IPS DF 4.7 (cell line): Measurements from ENCODE around the gene TCAF1.
"Not testable (repeated sequence)": the region's sequence is repeated elsewhere in the genome, so short reads cannot be mapped to it uniquely, and the experiment has no call there.

ENCODE experiments used
- DNase-seq: peaks from one replicate; pipeline ENCODE4 v3.0.0-alpha.2; 2013; ENCODE audit warnings: low spot score; ENCODE audit errors: extremely low read depth

The TCAF1 gene

DNA sequence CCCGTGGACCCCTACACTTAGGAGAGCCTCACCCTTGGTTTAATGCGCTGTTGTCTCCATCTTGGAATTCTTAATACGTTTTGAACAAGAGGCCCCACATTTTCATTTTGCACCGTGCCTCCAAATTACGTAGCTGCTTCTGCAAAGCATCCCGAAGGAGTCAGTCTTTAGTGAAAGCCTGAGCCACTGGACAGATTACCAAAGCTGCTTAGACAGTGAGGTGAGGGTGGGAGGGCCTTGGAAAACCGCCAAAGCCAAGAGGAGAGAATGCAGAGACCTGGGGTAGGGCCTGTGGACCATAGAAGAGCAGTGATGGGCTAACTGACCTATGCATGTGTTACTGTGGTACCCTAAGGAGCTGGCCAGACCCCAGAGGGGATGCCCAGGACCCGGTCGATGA is 4.2 kb upstream of the TCAF1 start:
- DNase-seq: no peak

DNA sequence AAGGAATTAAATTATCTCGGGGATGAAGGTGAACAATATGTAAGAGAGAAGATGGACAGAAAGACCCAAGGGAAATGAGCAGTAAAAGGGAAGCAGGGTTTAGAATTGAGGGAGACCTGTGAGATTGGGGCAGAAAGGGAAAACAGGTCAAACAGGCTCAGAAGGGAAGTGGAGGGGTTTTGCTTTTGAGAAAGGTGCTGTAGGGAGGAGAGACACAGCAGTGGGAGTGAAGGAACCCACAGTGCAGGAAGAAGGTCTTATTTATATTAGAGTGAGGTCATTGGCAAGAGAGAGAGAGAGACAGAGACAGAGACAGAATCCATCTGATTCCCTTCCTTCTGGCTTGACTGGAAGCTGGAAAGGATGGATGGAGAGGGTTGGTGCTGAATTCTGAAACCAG is 3.5 kb upstream of the TCAF1 start:
- no peak for DNase-seq

DNA sequence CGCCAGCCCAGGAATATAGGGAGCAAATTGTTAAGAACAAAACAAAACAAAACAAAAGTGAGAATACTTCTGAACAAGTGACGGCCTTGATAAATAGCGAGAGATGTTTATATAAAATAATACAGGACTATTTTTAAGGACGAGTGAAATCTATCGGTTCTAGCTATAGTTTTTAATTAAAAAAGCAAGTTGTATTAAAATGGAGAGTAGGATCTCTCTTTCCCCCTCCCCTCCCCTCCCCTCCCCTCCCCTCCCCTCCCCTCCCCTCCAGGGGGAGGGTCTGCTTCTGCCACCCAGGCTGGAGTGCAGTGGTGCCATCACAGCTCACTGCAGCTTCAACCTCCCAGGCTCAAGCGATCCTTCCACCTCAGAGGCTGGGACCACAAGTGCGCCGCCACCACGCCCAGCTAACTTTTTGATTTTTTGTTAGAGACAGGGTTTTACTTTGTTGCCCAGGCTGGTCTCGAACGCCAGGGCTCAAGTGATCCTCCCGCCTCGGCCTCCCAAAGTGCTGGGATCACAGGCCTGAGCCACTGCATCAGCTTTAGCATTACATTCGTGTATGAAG is 440 bp upstream of the TCAF1 start:
- no peak for DNase-seq

DNA sequence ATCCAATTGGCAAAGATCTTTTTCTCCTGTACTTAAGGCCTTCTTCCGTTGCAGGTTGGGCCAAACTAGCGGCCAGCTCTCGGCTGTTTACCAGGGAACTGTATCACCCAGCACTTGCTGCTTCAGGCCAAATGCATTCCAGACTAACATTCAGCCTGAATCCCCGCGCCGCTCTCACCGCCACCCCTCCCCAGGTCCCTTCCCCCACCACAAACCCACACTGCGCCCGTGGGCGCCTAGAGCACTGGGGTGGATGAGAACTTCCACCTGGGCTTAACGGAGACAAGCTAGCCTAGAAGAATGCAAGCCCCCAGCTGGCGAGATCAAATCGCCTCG is 676 bp downstream of the TCAF1 start:
- no peak for DNase-seq

DNA sequence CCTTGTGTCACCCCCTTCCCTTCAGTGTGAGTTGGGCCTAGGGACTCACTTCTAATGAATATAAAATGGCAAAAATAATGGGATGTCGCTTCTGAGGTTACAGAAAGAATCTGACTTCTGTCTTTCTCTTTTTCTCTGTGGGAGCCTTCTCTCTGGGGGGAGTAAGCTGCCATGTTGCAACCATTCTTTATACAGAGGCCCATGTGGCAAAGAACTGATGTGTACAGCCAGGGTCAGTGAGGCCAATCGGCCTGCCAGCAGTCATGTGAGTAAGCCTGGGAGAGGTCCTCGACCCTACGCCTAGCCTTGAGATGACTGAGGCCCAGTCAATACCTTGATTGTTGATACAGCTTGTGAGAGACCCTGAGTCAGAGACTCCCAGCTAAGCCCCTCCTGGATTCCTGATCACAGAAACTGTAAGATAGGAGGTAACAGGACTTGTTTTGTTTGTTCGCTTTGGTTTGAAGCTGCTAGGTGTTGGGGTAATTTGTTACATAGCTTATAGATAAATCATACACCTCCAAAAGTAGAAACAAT is 1.7 kb downstream of the TCAF1 start:
- no peak for DNase-seq

DNA sequence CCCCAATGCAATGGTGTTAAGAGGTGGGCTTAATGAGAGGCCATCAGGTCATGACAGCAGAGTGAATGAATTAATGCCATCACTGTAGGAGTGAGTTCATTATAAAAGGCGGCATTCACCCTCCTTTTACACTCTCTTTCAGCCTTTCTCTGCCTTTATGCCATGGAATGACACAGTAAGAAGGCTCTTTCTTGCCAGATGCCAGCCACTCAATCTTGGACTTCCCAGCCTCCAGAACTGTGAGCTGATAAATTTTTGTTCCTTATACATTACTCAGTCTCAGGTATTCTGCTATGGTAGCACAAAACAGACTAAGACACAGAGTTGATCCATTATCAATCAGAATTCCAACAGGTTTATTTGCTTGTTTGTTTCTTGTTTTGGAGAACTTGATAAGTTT is 3.2 kb downstream of the TCAF1 start:
- no peak for DNase-seq

DNA sequence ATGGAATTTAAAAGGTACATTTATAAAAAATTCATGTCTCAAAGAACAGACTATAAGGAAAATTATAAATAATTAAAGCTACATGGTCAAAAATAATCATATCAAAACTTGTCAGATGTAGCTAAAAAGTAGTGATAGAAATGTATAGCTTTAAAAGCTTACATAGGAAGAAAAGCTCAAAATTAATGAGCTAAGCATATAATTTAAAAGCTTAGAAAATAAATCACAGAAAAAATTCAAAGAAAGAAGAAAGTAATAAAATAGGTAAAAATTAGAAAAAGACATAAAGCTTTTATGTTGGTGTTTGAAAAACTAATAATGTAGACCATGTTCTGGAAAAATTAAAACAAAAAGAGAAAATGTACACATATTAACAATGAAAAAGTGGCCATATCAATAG is 5.3 kb downstream of the TCAF1 start:
- DNase-seq: no peak

DNA sequence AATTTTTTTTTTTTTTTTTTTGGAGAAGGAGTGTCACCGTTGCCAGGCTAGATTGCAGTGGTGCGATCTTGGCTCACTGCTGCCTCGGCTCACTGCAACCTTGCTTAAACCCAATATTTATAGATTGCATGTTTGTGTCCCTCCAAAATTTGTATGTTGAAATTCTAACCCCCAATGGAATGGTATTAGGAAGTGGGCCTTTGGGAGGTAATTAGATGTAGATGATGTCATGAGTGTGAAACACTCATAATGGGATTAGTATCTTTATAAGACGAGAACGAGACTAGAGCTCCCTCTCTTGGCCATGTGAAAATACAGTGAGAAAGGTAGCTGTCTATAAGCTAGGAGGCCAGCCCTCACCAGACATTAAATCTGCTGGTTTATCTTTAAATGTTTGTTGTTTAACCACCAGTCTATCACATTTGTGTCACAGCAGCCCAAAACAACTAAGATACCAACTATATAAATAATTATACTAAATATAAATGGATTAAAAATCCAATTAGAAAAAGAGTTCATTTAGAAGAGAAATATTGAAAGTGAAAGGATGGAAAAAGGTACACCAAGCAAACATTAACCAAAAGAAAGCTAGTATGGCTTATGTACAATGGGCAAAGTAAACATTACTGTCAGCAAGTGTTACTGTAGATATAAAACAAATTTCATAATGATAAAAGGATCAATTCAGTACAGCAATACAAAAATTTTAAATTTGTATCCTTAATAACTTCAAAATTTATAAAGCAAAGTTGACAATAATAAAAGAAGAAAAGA is 9.3 kb downstream of the TCAF1 start:
- no peak for DNase-seq

DNA sequence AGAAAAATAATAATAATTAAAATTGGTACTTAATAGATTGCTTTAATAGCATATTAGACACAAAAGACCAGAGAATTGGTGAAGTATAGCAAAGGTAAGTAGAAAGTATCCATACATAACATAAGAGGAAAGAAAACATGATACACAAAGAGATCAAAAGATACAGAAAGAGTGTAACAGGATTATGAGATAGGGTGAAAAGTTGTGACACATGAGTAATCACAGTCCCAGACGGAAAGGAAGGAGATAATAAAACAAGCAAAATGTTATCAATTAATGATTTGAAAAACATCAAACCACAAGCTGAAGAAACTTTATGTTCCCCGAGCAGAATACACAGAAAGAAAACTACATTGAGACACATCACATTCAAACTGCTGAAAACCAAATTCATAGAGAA is 10.5 kb downstream of the TCAF1 start:
- DNase-seq: no peak

DNA sequence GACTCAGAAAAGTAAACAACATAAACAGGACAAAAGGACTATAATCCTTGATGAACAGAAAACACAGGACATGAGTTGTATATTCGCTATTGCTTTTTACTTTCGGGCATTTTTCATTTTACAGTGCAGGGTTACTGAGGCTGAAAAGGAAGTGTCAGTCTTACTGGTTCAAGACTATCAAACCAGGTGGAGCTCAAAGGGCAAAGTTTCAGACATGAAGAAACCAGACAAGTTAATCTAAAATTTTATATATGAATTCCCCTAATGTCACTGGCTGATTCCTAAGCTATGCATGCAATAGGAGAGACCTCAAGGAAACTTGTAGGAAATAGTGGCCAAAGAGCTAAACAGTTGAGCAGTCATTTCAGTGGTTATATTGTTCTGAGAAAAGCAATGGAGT is 11.4 kb downstream of the TCAF1 start:
- DNase-seq: no peak

DNA sequence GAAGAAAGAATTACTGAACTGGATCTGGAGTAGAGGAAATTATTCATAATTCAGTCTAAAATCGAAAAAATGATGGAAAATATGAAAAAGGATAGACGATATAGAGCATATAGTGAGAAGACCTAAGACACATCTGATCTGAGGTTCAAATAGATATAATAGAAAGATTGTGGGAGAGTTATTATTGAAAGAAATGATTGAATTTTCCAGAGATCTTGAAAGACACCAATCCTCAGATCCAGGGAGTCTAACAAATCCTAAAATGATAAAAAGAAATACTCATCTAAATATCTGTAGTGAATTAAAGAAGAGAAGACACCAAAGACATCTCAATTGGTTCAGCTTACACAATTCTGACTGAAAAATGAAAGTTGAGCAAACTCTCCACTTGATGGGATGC is 12.9 kb downstream of the TCAF1 start:
- DNase-seq: no peak

DNA sequence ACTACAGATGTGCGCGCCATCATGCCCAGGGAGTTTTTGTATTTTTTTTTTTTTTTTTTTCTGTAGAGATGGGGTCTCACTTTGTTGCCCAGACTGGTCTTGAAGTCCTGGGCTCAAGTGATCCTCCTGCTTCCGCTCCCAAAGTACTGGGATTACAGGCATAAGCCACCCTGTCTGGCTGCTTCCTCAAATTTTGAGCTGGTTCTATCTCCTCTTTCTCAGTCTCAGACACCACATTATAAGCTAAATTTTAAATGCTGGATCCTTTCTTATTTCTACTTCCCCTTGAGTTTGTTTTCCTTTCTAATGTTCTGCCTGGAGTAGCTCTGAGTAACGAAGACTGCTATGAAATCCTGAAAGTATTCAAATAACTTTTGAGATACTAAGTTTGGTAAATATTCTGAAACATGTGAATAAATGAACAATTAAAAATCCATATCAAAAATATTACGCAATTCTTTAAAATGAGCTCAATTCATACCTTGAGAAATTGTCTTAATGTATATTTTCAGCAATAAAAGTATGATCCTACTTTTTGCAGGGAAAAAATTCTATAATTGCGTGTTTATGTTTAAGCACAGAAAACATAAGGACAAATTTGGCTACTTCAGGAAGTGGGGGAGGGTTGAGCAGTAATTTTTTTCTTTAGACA is 15.0 kb downstream of the TCAF1 start:
- DNase-seq: no peak

DNA sequence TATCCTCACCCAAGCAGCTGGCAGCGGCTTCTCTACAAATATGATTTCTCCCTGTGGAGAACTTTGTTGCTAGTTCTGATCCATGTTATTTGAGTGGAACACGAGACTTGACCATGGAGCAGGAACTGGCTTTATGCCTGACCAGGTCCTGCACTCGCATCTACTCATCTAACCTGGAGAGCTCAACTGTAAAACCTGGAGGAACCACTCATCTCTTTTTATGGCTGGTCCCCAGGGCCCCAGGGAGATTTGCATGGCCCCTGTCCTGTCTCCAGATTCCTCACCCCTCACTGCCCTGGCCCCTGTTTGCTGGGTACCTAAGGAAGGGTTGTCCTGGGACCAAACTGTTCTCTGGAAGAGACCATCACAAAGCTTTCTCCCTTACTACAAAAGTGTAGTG is 16.0 kb downstream of the TCAF1 start:
- DNase-seq: no peak

DNA sequence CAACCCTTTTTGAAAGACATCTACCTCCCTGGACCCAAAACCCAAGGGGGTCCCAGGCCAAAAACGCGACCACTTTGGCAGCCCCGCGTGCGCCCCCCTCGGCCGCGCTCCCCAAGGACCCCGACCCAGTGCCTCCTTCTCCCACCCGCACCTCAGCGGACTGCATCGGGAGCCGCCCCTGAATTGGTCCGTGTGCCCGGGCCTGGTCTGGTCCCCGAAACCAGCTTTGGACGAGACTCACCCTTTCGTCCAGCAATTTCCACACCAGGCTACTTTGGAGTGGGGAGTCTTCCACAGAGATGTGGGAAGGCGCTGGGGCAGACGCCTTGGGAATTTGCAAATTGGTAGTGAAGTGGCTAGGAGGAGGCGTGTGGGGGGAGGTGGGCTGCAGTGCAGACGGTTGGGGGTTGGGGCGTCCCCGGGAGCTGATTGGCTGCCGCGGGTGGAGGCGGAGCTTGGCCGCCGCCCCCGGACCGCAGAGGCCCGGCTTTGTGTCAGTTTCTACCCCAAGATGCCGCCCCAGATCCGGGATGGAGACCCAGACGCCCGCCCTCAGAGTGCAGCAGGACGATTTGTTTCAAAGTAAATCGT is 16.9 kb downstream of the TCAF1 start:
- DNase-seq: no peak

DNA sequence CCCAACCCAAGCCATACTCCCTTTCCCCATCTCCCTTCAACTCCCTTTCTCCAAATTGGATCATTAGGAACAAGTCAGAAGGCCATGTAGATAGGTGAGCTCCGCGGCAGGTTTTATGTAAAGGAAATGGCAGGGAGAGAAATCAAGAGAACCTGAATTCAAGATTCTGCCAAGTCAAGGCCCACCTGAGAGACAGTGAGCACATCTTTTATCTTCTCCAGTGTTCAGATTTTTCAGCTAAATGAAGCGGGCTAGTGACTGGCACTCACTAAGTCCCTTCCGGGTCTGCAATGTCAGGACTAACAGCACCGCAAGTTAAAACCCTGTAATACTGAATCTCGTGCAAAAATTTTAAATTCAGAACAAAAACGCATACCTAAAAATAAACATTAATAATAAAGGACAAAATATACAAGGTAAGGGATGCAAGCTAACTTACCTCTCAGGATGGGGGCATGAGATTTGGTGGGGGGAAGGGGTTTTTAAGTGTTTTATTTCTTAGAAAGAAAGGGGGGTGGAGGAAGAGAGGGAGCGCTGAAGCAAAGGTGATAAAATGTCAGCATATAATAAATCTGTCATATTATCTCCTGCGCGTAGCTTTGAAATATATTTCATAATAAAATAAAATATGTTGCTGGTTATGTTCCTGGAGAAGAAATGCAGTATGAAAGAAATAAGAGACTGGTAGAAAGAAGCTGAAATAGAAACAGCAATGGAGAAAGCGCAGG is 17.6 kb downstream of the TCAF1 start:
- no peak for DNase-seq

DNA sequence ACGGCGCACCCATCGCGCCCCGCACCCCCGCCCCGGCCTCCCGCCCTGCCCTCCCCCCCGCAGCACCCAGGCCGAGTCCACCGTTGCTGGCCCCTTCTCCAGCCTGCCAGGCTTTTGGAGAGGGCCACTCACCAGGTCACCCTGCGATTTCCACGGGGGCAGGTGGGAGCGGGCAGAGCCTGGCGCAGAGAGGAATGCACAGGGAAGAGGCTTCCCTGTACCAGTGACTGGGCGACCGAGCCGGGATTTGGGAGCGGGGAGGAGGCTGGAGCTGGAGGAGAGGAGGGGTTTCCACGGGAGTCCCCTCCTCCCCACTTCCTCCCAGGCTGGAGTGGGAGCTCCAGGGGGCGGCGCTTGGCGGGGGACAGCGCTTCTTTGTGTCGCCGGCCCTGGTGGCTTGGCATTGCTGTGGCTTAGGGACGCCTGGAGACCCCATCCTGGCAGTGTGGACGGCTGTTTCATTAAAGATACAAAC is 19.3 kb downstream of the TCAF1 start:
- no peak for DNase-seq

DNA sequence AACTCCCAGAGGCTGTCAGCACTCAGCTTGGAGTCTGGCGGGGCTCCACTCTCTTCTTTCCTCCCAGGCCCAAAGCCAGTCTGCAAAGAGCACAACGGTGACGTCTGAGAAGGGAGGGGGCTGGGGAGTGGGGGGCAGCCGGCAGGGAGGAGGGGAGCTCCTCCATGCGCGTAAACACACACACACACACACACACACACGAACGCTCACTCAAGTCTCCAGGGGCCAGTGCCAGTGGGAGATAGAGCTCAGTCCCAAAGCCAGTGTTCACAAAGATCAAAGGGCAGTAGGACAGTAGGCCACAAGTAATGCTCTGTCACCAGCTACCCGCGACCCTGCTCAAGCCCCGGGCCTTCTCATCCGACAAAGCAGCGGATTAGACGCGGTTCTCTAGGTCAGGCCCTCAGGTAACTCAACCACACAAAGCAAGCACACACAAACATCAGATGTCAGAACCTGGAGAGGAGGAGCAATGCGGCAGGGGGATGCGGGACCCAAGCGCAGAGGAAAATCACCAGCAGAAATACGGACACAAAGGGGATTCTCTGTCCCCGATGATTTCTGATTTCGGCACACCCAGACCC is 19.9 kb downstream of the TCAF1 start:
- DNase-seq: no peak

DNA sequence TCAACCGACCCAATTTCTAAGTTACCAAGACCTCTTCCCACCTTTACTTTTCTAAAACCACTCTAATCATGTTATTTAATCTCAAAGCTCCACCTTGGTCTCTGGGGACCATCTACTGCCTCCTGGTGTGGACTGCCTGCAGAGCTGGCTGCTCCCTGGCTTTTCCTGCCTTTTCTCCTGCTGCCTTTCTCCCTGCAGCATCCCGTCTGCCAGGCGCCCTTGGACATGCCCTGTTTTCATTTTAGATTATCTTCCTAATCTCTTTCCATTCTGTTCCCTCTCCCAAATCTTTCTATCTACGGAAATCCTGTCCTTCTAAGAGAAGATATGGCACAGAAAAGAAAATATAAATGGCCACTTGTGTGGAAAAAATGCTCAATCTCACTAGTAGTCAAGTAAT is 23.1 kb downstream of the TCAF1 start:
- no peak for DNase-seq

DNA sequence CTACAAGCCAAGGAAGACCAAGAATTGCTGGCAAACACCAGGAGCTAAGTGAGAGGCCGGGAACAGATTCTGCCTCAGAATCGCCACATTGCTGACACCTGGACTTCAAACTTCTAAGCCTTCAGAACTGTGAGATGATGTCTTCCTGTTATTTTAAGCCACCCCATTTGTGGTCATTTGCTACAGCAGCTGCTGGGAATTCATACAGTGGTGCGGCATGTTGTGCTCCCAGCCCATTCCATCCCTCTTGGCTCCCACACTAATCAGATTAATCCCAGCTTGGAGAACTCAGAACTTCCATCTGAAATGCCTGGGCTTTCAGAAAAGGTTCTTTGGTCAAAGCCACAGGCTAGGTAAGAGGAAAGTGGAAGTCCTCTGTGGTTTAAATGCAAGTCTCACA is 24.9 kb downstream of the TCAF1 start:
- DNase-seq: no peak

DNA sequence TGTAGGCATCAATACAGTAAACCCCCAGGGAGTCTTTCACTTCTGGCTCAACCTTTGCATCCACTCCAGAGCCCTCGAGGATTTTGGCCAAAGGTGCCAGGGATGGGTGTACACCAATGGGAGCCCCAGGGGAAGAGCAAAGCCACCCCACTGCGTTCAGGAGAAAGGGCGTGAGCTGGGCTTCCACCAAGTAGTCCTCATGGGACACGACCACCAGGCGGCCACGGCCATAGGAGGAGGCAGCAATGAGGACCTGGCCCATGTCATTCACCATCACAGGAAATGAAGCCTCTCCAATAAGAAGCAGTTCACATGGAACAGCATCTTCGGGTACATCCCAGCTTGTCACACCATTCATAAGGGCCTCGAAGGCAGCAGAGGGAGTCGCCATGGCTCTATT is 25.8 kb downstream of the TCAF1 start:
- DNase-seq: no peak

DNA sequence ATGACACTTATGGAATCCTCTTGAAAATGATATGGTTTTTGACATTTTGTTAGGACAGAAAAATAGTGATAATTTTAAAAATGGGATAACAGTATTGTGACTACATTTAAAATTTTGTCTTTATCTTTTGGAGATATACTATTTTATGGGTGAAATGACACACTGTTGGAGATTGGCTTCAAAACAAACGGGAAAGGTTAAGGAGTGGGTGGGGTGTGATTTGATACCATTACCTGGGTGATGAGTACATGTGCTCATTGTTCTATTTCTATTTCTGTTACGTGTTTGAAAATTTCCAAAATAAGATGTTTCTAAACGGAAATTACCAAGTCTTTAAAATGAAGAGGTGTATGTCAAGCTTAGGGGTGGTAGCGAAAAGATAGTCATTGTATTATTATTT is 28.7 kb downstream of the TCAF1 start:
- DNase-seq: not testable (repeated sequence)
